Skeletal muscle tissue (tissue), 4 donors: Measurements from ENCODE around the gene GNAI2. TPM values are rescaled to one million over a fixed set of nuclear protein-coding genes. Genes with fewer than 3 reads are reported as not detected.
A peak's percentile ranks its signal among the peaks of the same experiment; 100 is the strongest.
"Not testable (repeated sequence)": the region's sequence is repeated elsewhere in the genome, so short reads cannot be mapped to it uniquely, and the experiment has no call there.

Experiments
- H3K27ac ChIP-seq: one replicate; pipeline ENCODE4 v1.7.0; 2013; ENCODE audit warnings: mild to moderate bottlenecking, low read depth, low read length, inconsistent platforms
- H3K27me3 ChIP-seq, 3 donors: one replicate each; pipeline ENCODE4 v1.7.0; 2013; ENCODE audit warnings: low read length in 3 of 3; ENCODE audit not compliant: control insufficient read depth in 3 of 3, insufficient read depth in 3 of 3
- H3K36me3 ChIP-seq, 3 donors: one replicate each; pipeline ENCODE4 v1.7.0; 2013; ENCODE audit warnings: low read length in 3 of 3; ENCODE audit not compliant: control insufficient read depth in 3 of 3, insufficient read depth in 3 of 3
- H3K4me1 ChIP-seq, 3 donors: one replicate each; pipeline ENCODE4 v1.7.0; 2013; ENCODE audit warnings: low read length in 3 of 3, mild to moderate bottlenecking in 3 of 3; ENCODE audit not compliant: control insufficient read depth in 3 of 3, insufficient read depth in 3 of 3
- H3K4me3 ChIP-seq, 3 donors: one replicate each; pipeline ENCODE4 v1.7.0; 2013; ENCODE audit warnings: low read length in 3 of 3
- H3K9ac ChIP-seq, 3 donors: one replicate each; pipeline ENCODE4 v1.7.0; 2013; ENCODE audit warnings: low read length in 3 of 3, mild to moderate bottlenecking in 3 of 3, moderate library complexity in 2 of 3, low read depth in 1 of 3
- H3K9me3 ChIP-seq, 3 donors: one replicate each; pipeline ENCODE4 v1.7.0; 2013; ENCODE audit warnings: low read length in 3 of 3; ENCODE audit not compliant: control insufficient read depth in 3 of 3
- total RNA-seq: library from RNA; depleted of rRNA; stranded (reverse); fragments of >200 nt; gene quantifications from one replicate; pipeline ENCODE4 v1.2.3, GENCODE V29; 2014
- donor health status: Osteomylitis.

Gene GNAI2
- total RNA-seq, 1 donor from 2014 or later: 78.8 TPM

DNA sequence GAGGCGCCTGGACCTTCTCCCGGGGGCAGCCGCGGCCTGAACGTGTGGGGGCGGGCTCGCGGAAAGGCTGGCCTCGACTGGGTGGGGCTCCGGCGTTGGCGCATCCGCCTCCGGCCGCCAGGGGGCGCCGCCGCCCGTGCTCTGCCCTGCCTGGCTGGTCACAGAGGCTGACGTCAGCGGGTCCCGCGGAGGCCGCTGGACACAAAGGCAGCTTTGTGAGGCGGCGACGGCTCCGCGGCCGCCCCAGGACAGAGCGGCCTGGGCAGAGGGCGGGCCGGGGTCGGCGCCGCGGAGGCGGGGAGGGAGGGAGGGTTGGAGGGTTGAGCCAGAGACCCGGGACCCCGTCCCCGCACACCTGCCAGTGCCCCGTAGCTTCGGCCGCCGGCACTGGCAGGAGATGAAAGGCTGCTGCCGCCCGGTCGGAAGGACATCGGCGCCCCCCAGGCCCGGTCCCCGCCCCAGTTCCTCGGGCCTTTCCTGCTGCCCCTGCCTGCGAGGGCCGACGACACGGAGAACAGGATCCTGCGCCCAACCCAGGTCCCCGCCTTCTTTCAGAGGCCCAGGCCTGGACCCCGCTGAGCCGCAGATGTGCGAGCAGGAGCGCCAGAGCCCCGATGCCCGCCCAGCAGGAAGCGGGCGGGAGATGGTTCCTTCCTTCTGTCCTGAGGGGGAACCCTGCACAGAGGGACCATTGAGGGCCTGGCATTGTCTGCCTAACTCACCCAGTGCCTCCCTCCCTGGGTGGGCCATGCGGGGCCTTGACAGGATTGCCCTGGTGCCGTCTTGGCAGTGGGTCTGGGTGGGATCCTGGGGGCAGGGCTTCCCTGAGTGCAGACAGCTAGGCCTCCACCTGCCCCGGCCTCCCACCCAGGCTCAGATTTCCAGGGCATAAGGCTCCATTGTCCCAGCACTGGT, 24.3 kb downstream of the GNAI2 start:
- peak overlapping the region; percentile 85 to 92 (median 87) for H3K9ac ChIP-seq
- no peaks in the 10 kb centered on the region for H3K9me3 ChIP-seq
- H3K27ac ChIP-seq: peak overlapping the region; percentile 94
- peak overlapping the region; percentile 63 to 85 (median 77) for H3K4me3 ChIP-seq
- H3K27me3 ChIP-seq: no peaks in the 10 kb centered on the region
- H3K36me3 ChIP-seq: peaks cover 19 to 24% (median 20%) of the 10 kb centered on the region in 3 donors
- peaks cover 41 to 55% (median 50%) of the 10 kb centered on the region in 3 donors for H3K4me1 ChIP-seq

DNA sequence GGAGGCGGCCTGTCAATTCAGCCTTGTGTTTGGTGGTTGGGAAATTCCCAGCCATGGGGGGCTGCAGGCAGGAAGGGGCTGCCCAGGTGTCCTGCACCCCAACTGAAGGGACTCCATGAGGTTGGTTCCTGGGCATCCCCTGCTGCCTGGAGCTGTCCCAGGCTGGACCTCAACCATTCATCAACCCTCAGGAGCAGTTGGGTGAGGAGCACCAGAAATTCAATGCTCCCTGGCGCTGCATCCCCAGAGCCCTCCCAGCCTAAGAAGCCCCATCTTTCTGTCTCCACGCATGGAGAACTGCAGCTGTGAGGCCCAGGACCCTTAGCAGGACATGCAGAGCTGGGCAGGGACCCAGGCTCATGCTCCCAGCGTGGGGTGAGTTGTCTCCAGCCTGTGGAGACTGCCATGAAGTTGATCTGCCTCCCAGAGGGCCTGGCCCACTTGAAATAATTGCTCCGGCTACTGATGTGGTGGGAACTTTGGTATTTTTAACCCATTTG, 25.0 kb downstream of the GNAI2 start:
- Histone ChIP-seq H3K4me3 (peak overlapping the region; percentile 63 to 85 (median 77)), H3K27ac (peak overlapping the region; percentile 94), H3K9ac (peak overlapping the region; percentile 85 to 92 (median 87)), H3K36me3 (peaks cover 19 to 22% (median 20%) of the 10 kb centered on the region in 3 donors), H3K9me3 (no peaks in the 10 kb centered on the region), H3K4me1 (peaks cover 47 to 59% (median 55%) of the 10 kb centered on the region in 3 donors), H3K27me3 (no peaks in the 10 kb centered on the region)

DNA sequence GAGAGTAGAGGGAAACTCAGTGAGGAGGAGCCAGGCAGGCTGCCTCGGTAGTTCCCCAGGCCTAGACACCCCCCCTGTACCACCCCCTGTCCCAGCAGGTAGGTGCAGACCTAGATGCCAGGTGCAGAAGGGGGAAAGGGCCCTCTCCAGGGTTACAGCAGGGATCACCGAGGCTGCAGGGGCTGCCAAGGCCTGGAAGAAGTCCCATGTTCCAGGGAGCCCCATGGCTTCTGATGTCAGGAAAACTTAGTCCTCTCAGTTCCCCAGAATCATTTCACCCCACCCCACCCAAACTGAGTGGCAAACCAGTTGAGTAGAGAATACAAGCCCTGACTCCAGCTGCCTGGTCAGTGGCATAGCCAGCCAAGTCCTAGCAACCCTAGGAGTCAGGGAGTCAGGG, 25.5 kb downstream of the GNAI2 start:
- H3K9ac ChIP-seq: peak overlapping the region; percentile 85 to 92 (median 87)
- no peaks in the 10 kb centered on the region for H3K27me3 ChIP-seq
- peak overlapping the region; percentile 94 for H3K27ac ChIP-seq
- no peak overlapping the region for H3K4me3 ChIP-seq
- H3K4me1 ChIP-seq: peaks cover 49 to 59% (median 55%) of the 10 kb centered on the region in 3 donors
- H3K36me3 ChIP-seq: peaks cover 14 to 17% (median 14%) of the 10 kb centered on the region in 3 donors
- H3K9me3 ChIP-seq: no peaks in the 10 kb centered on the region

DNA sequence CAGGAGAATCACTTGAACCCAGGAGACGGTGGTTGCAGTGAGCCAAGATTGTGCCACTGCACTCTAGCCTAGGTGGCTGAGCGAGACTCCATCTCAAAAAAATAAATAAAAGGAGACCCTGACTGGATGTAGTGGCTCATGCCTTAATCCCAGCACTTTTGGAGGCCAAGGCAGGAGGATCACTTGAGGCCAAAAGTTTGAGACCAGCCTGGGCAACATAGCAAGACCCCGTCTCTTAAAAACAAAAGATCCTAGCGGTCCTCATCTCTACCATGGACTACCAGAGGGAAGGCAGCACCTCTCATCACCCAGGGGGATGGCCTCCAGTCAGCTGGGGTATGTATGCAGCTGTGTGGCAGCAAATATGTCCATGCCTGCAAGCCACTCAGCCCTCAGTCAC, 26.2 kb downstream of the GNAI2 start:
- not testable (repeated sequence) for H3K9me3 ChIP-seq, H3K27ac ChIP-seq, H3K4me3 ChIP-seq, H3K36me3 ChIP-seq, H3K27me3 ChIP-seq, H3K9ac ChIP-seq
- H3K4me1 ChIP-seq: peaks cover 56 to 61% (median 56%) of the 10 kb centered on the region in 3 donors

DNA sequence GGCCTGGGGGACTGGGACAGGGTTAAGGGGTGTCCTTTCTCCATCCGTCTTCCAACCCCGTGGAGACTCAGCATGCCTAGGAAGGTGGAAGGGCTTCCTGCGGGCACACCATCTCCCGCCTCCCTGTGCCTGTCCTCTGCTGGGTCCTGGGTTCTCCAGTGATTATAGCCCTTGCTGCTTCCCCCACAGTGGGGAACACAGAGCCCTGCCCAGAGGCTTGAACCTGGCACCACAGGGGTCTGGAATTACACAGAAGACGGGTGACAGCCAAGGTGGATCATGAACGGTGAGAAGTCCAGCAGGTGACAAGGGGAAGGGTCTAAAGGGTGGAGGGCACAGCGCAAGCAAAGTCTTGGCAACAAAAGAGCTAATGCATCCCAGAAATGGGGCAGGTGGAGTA, 26.8 kb downstream of the GNAI2 start:
- Histone ChIP-seq H3K4me3 (no peak overlapping the region), H3K9ac (no peak overlapping the region), H3K4me1 (peaks cover 59 to 63% (median 61%) of the 10 kb centered on the region in 3 donors), H3K27me3 (no peaks in the 10 kb centered on the region), H3K36me3 (peaks cover 3 to 5% (median 4%) of the 10 kb centered on the region in 3 donors), H3K9me3 (no peaks in the 10 kb centered on the region), H3K27ac (no peak overlapping the region)

DNA sequence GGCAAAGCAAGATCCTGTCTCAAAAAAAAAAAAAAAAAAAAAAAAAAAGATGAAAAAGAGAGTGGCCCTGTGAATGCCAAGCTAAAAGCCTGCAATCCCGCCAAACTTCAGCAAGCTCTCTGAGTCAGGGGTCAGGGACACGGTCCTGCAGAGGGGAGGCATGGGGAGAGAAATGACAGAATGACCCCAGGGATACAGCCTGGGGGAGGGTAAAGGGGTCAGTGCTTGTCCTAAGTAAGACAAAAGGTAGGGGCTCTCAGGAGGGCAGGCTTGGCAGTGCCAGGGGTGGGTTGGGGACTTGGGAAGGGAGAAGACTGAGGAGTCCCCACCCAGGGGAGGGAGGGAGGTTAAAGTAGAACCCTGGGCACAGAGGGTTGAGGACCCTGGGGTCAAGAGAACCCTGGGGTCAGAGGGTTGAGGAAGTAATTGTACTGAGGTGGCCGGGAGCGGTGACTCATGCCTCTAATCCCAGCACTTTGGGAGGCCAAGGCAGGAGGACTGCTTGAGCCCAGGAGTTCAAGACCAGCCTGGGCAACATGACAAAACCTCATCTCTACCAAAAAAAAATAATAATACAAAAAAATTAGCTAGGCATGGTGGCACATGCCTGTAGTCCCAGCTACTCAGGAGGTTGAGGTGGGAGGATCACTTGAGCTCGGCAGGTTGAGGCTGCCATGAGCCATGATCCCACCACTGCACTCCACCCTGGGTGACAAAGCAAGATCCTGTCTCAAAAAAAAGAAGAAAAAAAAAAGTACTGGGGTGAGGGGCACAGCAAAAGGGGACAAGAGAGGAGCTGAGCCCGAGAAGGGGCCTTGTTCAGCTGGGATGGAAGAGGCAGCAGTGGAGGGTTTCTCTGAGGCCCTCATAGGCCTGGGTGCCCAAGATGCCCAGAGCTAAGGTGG, 27.7 kb downstream of the GNAI2 start:
- Histone ChIP-seq H3K9ac (peak overlapping the region in 1 of 3 donors; percentile 57), H3K4me3 (peak overlapping the region in 1 of 3 donors; percentile 23), H3K36me3 (no peaks in the 10 kb centered on the region), H3K9me3 (no peaks in the 10 kb centered on the region), H3K27me3 (no peaks in the 10 kb centered on the region), H3K4me1 (peaks cover 69 to 71% (median 70%) of the 10 kb centered on the region in 3 donors), H3K27ac (peak overlapping the region; percentile 70)

DNA sequence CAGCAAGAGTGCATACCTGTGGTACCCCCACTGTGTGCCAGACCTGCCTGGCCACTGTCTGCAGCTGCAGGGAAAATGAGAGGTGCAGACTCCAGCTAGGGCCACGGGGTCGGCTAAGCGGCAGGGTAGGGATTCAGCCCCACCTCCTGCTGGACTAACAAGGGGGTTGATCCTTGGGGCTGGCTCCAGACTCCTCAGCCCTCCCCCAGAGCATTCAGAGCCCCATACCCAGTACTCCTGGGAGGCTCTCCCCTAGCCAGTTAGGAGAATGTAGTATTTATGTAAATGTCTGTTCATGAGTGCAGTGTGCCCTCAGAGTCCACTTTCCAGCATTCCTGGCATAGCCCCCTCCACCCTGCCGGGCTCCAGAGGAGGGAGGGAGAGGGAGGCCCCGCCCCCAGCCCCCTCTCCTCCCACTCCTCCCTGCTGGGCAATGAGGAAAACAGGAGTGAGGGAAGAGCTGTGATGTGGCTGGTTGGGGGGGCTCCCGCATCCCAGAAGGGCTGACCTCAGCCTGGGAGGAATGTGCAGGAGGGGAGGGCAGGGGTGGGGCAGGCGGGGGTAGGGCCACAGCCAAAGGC, 28.5 kb downstream of the GNAI2 start:
- H3K4me1 ChIP-seq: peaks cover 71 to 75% (median 74%) of the 10 kb centered on the region in 3 donors
- peak overlapping the region in 1 of 3 donors; percentile 23 for H3K4me3 ChIP-seq
- H3K9me3 ChIP-seq: no peaks in the 10 kb centered on the region
- H3K27me3 ChIP-seq: no peaks in the 10 kb centered on the region
- no peaks in the 10 kb centered on the region for H3K36me3 ChIP-seq
- H3K9ac ChIP-seq: peak overlapping the region in 1 of 3 donors; percentile 57
- peak overlapping the region; percentile 70 for H3K27ac ChIP-seq

DNA sequence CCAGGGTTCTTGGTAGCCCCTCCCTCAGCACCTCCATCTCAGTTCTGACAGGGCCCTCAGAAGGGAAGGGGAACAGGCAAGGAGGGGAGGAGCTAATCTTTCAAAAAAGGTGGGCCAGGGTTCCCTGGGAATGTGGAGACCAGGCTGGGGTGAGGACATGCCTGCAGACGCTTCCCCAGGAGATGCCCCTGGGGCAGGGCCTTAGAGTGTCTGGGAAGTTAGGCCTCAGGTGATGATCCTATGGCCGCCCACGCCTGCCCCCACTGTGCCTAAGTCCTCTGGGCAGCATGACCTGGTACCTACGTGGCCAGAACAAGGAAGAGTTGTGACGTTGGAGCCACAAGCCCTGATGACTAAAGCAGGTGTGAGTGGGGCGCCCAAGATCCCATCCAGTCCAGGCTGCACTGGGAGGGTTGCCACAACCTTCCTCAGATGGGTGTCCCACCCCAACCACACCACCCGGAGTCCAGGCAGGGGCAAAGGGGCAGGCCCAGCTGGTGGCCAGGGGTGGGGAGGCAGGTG, 29.0 kb downstream of the GNAI2 start:
- Histone ChIP-seq H3K9me3 (no peaks in the 10 kb centered on the region), H3K4me3 (peak overlapping the region in 1 of 3 donors; percentile 13), H3K27me3 (no peaks in the 10 kb centered on the region), H3K9ac (peak overlapping the region in 2 of 3 donors; percentile 51 to 90), H3K4me1 (peaks cover 72 to 76% (median 76%) of the 10 kb centered on the region in 3 donors), H3K27ac (peak overlapping the region; percentile 70), H3K36me3 (no peaks in the 10 kb centered on the region)

DNA sequence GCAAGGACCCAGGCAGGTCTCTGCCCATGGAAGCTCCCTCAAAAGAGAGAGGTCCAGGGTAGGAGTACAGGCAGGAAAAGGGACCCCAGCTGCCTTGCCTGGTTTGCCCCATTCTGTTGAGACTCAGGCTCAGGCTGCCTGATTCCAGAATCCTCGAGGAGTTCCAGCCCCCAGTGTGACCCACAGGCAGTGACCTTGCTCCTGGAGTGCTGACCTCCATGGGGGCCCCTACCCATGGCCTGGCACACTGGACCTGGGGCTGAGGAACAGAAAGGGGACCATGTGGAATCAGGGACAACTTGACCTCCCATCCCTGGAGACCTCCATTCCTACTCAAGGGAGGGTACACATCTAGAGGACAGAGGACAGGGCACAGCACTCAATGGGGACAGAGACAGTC, 29.6 kb downstream of the GNAI2 start:
- no peaks in the 10 kb centered on the region for H3K36me3 ChIP-seq
- H3K9ac ChIP-seq: peak overlapping the region in 2 of 3 donors; percentile 5 to 90
- no peaks in the 10 kb centered on the region for H3K27me3 ChIP-seq
- H3K27ac ChIP-seq: peak overlapping the region; percentile 70
- H3K4me1 ChIP-seq: peaks cover 76 to 79% (median 78%) of the 10 kb centered on the region in 3 donors
- H3K4me3 ChIP-seq: peak overlapping the region in 1 of 3 donors; percentile 13
- H3K9me3 ChIP-seq: no peaks in the 10 kb centered on the region
